DMS79 treated with DMSO at 0.1 percent for 48 hours (cell line): ENCODE results near the gene RPL26.
"Not testable (repeated sequence)": the region's sequence is repeated elsewhere in the genome, so short reads cannot be mapped to it uniquely, and the experiment has no call there.

ENCODE experiments used
- DNase-seq: peaks from one replicate; lab custom pipeline; 2025; lab: John Stamatoyannopoulos, UW

The RPL26 gene

DNA sequence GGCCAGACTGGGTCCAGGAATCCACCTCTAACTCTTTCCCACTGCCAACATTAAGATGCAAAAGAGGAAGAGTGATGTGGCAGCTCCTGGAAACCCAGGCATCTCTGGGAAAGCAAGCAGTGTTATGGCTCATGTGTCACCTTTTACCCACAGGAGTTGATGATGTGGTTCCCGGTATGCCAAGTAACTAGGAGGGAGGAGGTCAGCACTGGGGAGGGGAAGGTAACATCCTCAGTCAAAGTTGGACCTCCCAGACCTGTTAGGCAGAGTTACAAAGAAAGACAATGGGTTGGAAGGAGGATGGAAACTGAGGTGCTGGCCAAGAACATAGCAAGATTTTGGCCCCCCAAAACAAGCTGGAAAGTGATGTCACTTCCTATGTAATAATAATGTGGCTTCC is 17.9 kb downstream of the RPL26 start:
- DNase-seq = no peak

DNA sequence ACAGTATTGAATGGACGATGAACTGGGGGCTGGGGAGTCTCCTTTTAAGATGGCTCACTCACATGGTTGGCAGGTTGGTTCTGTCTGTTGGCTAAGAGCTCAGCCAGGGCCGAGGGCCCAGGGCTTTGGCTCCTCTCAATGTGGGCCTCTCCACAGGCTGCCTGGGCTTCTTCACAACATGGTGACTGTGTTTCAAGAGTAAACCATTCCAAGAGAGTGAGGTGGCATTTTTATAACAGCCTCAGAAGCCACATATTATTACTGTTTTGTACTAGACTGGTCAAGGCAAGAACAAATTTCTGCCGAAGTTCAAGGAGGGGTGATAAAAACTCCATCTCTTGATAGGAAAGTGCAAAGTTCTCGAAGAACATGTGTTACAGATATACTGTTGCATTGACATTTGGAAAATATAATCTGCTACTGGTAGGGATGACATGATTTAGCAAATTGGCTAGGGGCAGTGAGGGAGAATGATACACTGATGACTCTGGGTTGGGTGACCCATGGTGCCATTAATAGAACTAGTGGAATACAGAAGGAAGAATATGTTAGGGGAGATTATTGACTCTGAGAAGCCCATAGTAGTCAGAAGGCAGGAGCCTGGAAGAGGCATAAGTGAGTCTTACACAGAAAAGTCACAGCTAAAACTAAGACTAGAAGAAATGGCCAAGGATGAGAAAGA is 20.2 kb downstream of the RPL26 start:
- DNase-seq = no peak

DNA sequence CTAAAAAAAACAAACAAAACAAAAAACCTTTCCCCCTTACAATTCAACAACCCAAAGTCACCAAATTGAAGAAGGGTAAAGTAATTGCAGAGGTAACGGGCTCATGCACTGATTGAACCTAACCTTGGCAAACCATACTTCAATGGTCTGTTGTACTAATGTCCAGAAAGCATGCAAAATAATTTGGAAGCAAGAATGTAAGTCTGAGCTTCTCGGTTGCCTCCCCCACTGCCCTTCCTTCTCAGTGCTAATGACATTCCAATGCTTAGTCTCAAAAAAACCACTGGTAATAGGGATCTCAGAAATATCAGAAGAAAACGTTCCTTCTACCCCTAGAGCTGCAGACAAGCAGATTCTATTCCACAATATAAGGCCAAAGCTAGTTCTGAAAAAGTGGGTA is 22.2 kb downstream of the RPL26 start:
- DNase-seq = no peak

DNA sequence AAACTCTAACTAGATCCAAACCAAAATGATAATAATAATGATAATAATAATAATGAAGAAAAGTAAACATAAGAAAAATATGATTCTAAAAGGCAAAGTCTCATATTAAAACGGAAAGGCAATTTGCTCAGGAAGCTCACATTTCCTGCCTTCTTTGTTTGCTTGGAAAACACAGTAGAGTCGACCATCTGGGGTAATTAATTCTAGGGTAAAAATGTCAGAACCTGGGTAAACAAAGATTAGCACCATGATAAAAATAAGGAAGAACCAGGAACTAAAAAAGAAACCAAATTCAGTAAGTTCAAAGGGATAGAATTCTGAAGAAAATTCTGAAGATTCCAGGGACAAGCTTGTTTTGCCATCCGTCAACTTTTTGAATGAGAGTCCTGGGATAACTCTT is 22.7 kb downstream of the RPL26 start:
- no peak for DNase-seq

DNA sequence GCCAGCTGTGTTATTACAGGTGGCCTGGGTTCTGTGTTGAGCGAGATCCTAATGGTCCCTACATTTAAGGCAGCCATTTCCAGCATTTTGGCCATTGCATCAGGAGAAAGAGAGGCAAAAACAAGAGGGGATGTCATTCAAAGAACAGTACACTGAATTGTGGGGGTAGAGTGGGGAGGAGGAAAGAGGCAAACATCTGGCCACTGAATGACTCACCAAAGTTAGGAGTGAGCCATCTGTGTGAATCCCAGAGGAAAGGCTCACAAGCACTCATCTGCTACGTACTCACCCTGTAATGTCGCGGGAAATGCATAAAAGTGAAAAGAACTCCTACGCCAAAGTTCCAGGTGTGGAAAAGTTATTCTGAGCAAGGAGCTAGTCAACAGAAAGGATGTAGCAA is 23.2 kb downstream of the RPL26 start:
- DNase-seq = no peak

DNA sequence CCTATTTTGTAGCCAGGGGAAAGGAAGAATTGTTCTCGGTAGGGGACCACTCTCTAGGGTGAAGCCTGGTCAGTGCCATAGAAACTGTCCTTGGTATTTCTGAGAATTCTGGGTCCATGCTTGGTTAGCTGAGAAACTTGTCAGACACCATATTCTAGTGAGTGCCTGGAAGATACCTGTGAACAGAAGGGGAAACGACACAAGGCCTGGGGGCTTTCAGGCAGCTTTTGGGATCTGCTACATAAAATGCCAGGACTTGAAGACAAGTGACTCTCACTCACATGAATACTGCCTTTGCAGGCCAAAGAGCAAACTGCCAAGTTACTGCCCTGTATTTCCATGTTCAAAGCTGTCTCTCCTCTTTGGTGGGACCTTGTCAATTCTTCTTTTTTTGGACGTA is 25.1 kb downstream of the RPL26 start:
- DNase-seq = no peak

DNA sequence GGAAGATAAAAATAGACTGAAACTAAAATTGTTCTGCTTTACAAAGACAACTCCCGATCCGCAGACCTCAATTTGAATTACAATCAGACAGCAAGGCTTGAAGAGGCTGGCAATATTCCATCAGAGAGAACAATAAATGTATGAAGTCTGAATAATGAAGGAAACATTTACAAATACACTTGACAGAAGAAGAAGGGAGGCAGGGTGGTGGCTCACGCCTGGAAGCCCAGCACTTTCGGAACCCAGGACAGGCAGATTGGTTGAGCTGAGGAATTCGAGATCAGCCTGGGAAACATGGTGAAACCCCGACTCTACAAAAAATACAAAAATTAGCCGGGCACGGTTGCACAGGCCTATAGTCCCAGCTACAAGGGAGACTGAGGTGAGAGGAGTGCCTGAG is 28.8 kb downstream of the RPL26 start:
- no peak for DNase-seq

DNA sequence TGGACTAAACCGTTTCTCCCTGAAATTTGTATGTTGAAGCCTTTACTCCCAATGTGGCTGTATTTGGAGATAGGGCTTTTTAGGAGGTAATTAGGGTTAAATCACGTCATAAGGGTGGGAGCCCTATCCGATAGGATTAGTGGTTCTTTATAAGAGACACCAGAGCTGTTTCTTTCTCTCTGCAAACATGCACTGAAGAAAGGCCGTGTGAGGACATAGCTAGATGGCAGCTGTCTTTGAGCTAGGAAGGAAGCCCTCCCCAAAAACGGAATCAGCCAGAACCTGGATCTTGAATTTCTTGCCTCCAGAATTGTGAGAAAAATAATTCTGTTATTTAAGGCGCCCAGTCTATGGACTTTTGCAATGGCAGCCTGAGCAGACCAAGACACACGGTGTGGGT is 29.3 kb downstream of the RPL26 start:
- no peak for DNase-seq

DNA sequence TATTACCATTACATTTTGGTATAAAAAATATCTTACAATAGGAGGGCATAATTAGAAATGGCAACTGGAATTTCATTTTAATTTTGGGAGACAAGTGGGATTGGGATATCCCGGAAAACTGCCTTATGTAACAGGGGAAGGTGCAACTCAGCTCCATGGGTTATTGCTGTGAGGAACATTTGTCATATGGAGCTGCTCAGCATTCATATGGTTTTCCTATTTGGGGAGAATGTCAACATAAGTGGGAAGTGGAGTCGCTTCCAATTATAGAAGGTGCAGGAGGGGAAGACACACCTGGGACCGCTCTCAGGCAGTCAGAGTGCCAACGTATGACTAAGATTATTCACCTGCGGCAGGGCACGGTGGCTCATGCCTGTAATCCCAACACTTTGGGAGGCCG is 32.7 kb downstream of the RPL26 start:
- DNase-seq = no peak

DNA sequence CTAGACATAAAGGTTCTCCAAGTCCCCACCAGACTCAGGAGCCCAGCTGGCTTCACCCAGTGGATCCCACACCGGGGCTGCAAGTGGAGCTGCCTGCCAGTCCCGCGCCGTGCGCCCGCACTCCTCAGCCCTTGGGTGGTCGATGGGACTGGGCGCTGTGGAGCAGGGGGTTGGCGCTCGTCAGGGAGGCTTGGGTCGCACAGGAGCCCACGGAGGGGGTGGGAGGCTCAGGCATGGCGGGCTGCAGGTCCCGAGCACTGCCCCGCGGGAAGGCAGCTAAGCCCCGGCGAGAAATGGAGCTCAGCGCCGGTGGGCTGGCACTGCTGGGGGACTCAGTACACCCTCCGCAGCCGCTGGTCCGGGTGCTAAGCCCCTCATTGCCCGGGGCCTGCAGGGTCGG is 36.0 kb downstream of the RPL26 start:
- not testable (repeated sequence) for DNase-seq

DNA sequence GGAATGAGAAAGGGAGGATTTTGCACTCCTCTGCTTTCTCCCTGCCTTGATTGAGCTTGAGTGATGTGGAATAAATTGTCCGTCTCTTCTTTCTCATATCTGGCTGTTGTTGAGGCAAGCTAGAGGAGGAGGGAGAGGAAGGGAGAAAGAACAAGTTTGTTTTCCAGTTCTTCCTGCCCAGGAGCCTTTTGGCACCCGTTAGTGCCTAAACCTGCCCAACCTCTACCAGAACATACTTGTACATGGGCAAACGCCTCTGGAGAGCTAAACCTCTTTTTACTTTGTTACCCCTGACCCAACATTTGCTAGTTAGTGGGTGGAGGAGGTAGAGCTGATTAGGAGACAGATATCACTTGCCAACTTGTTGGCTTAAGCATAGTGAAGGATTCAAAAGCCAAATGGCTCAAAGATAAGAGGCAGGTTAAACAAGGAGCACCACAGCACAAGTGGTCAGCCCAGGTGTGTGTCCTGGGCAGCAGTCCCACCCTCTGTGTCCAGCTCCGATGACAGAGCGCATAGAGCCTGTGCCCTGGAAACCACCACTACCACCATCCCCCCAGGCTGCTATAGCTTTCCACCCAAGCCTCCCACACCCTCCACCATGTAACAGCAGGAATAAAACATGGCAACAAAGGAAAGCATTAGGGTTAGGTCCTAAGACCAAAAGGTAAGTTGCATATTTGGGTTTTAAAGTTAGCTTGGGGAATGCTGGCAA is 36.9 kb downstream of the RPL26 start:
- DNase-seq = no peak

DNA sequence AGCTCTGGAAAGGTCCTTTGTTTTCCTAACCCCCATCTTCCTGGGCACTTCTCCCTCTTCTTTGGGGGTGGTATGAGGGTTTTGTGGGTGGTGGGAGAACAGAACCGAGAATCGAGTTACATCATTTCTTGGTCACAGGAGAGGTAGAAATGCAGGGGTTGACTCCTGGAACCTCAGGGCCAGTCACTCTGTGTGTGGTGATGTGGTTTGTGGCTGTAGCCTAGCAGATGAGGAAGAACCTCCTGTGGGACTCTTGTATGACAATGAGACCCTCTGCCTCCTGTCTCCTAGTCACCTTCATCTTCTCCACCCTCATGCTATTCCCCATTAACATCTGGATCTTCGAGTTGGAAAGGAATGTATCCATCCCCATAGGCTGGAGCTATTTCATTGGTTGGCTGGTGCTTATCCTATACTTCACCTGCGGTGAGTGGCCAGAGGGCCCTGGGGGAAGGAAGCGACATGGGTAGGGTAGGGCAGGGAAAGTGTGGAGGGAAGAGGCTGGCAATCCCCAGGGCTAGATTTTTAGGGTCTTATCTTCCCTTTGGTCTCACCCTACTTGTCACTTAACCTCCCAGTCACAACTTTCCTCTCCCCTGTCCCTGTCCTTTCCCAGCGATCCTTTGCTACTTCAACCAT is 37.8 kb downstream of the RPL26 start:
- no peak for DNase-seq

DNA sequence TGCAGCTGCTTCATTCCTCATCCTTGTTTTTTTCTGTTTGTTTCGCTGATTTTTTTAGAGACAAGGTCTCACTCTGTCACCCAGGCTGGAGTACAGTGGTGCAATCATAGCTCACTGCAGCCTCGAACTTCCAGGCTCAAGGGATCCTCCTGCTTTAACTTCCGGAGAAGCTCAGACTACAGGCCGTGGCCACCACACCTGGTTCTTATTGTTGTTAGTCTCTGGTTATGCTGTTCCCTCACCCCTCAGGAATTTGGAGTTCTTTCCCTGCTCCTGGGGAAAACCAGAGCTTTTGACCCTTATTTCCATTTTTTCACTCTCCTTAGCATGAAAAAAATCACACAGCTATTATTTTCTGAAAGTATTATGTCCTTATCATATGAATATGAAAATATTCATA is 41.5 kb downstream of the RPL26 start:
- DNase-seq = no peak

DNA sequence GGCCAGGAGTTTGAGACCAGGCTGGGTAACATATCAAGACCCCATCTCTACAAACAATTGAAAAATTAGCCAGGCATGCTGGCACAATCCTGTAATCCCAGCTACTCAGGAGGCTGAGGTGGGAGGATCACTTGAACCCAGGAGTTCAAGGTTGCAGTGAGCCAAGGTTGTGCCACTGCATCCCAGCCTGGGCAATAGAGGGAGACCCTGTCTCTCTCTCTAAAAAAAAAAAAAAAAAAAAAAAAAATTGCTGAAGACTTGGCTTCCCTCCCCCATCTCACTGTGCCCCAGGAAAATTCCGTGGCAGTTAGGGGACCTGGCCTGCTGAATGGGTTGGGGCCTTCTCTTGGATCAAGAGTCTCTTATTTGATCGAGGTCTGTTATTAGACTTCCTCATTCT is 43.5 kb downstream of the RPL26 start, which contains the start of gene ODF4:
Gene ODF4, plus strand, starts transcription at position 301 of the 400 bp plus-strand sequence. CDS start 212 bp downstream, outside the sequence.
- DNase-seq = no peak

DNA sequence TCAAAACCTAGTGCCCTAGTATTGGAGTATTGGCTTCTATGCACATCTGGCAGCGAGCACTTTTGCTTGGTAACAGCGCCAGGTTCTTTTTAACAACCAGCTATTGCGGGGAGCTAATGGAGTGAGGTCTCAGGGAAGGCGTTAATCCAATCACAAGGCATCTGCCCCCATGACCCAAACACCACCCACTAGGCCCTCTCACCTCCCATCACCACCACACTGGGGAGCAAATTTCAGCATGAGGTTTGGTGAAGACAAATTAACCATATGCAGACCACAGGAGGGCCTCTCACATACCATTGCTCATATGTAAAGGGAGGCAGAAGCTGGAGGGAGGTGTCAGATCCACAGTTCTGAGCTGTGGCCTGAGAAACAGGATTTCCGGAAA is 44.2 kb downstream of the RPL26 start:
- no peak for DNase-seq

DNA sequence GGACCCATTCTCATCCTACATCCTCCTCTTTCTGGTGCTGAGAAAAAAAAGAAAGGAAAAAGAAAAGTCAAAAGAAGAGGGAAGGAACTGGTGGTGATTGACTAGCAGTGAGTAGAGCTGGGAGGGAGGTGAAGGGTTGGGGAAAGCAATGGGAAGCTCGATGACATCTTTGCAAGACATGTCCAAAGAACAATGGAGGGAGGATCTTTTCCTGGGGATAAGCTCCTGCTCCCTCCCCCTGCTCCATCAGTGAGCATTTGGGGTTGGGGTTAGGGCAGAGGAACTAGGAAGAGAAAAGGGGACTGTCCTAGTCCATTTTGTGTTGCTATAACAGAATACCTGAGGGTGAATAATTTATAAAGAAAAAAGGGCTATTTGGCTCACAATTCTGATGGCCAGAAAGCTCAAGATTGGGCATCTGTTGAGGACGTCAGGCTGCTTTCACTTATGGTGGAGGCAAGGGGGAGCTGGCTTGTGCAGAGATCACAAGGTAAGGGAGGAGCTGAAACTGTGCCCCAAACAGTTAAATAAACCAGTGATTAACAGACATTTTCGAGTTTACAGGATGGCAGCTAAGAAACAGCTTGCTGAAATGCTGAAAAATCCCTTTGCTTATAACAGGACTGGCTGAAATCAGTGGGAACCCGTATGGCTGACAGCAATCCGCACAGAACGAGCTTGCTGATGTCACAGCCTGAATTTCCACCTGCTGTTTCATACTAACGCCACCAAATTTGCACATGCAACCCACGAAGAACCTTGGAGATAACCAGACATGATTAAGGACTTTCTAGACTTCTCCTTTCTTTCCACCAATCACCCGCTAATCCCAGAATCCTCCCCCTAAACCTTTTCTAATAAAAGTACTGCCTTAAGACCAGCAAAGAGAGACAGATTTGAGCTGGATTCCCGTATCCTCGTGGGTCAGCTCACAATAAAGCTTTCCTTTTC is 44.9 kb downstream of the RPL26 start:
- no peak for DNase-seq

DNA sequence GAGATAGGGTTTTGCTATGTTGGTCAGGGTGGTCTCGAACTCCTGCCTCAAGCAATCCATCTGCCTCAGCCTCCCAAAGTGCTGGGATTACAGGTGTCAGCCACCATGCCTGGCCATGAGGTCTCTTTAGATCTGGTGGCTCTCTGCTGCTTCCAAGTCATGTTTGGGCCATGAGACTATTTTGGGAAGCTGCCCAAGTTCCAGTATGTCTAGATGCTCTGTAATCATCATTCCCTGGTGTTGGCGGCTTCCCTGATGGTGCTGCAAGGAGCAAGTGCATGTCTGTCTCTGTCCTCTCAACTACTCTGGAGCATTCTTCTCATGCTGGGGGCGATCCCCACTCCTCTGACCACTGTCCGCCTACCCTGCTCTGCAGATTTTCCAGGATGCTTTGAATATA is 49.7 kb downstream of the RPL26 start:
- no peak for DNase-seq

DNA sequence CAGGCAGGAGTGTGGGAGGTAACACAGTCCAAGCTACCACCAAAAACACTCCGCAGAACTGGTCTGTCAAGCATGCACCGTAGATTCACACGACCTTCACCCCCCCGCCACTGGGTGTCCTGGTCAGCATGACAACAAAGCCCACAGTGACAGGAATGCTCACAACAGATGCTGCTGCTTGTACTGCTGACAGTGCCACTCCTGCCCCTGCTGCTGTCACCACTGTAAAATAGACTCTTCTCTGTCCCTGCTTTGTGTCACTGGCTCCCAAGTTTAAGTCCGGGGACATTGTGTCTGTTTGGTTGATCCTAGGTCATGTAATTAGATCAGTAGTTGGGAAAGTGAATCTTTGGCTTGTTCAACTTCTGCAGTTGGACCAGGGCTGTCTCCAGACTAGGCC is 50.3 kb downstream of the RPL26 start:
- no peak for DNase-seq

DNA sequence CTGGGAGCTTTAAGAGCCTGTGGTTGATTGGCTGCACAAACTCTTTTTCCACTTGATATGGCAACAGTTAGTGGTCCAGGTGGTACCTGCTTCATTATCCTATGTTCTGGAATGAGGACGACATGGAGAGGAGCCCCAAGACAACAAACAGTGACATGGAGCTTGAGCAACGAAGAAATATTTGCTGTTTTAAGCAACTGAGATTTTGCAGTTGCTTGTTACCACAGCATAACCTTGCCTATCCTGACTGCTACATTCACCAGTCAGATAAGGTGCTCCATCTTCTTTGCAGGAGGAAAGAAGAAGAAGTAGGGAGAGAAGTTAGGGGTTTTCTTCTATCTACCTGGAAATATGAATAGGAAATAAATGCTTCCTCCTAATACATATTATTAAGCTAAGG is 50.9 kb downstream of the RPL26 start:
- no peak for DNase-seq
